ENCODE measurements around the gene PRAC1.

The PRAC1 gene

DNA sequence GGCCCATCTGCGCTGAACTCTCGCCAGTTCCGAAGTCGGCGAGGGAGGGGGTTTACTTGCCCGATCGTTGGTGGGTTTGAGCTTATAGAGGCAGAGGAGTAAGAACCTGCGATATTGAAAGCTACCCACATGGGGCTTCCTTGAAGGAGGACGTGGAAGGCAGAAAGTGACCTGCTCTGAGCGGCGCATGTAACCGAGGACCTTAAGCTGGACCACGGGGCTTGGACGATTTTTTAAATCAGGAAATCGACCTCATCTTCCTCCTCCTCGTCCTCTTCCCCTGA lies 2.6 kb upstream of the PRAC1 start:
- Mint-ChIP-seq H3K27me3 (ENCODE audit: low read depth, poor library complexity) (peaks cover 100% of the 10 kb centered on the region), H3K4me3 (no peak overlapping the region), H3K27ac (no peak overlapping the region), H3K9me3 (no peaks in the 10 kb centered on the region), H3K4me1 (peaks cover 51% of the 10 kb centered on the region), H3K36me3 (ENCODE audit: low read depth) (no peaks in the 10 kb centered on the region)
- no peak for DNase-seq
- TF ChIP-seq, protein P1, sequence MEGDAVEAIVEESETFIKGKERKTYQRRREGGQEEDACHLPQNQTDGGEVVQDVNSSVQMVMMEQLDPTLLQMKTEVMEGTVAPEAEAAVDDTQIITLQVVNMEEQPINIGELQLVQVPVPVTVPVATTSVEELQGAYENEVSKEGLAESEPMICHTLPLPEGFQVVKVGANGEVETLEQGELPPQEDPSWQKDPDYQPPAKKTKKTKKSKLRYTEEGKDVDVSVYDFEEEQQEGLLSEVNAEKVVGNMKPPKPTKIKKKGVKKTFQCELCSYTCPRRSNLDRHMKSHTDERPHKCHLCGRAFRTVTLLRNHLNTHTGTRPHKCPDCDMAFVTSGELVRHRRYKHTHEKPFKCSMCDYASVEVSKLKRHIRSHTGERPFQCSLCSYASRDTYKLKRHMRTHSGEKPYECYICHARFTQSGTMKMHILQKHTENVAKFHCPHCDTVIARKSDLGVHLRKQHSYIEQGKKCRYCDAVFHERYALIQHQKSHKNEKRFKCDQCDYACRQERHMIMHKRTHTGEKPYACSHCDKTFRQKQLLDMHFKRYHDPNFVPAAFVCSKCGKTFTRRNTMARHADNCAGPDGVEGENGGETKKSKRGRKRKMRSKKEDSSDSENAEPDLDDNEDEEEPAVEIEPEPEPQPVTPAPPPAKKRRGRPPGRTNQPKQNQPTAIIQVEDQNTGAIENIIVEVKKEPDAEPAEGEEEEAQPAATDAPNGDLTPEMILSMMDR (IDR thresholded peaks at IDR 0.05): no peak

DNA sequence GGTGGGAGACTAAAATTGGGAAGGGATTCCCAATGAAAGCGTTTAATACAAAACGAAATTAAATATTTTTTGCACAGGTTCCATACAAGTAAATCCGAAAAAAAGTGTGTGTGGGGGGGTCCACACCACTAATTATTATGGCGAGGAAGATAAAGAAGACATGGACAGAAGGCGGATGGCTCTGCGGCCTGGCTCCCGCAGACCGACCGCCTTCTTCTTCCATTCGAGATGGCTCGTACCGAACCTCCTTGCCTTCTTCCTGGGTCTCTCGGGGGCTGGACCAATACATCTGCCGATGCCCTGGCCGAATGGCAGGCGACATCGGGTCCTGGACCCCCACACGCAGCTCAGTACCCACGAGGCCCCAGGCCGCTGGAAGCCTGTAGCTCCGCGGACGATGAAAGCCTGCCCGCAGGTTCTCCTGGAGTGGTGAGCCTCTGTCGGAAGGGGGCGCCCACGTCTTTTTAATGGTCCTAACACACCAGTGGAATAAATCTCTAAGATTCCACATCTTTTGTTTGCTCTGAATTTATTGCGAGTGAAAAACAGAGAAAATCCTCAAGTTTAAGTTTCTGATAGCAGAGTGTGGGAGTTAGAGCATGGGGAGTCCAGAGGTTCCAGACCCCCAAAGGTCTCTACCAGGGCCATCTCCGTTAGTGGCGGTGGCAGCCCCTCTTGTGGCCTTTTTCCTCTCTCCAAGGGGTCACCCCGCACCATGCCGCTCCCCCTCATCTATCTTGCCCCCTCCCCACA lies 2.1 kb upstream of the PRAC1 start:
- H3K4me1 Mint-ChIP-seq: peaks cover 48% of the 10 kb centered on the region

DNA sequence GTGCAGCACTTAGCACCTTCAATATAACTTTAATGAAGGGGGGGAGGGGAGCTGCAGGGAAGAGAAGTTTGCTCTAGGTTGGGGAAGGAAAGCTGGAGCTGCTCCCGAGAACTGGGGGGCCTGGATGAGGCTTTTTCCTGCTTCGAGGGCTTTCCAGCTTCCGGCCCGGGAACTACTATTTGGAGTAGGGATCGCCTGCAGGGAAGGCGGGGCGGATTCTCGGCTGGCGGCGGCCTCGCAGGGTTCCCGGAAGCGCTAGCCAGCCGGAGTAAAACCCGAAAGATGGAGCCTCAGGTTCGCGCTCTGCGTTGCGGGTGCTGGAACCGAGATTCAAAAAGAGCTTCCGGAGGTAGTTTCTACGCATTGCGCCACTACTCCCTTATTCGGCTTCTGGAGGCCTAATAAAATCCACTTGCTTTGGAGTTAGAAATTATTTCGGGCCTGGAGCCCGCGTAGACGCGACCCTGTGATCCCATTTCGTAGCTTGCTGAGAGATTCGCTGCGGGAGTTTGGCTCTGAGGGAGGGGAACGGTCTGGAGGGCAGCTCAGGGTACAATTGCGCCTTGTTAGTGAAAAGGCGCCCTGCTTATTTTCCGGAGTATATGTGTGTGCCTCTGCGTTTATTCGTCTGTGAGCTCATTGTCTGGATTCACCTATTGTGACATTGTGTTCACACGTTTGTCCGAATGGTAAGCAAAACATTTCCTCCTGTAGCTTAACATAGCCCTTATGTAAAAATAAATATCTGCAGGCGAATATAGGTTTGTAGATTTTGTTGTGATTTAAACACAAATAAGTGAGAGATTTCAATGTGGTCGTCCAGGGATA lies 1.3 kb upstream of the PRAC1 start:
- no peaks in the 10 kb centered on the region for H3K36me3 Mint-ChIP-seq (ENCODE audit: low read depth)
- peak overlapping the region; percentile 71 for H3K4me3 Mint-ChIP-seq
- peaks cover 100% of the 10 kb centered on the region for H3K27me3 Mint-ChIP-seq (ENCODE audit: low read depth, poor library complexity)
- TF ChIP-seq, protein P1 (IDR thresholded peaks at IDR 0.05): no peak
- H3K27ac Mint-ChIP-seq: no peak overlapping the region
- peaks cover 48% of the 10 kb centered on the region for H3K4me1 Mint-ChIP-seq
- DNase-seq: peak; percentile 62
- no peaks in the 10 kb centered on the region for H3K9me3 Mint-ChIP-seq

More for the DNA sequence above, 2.1 kb upstream of the PRAC1 start:
- Mint-ChIP-seq H3K27me3 (ENCODE audit: low read depth, poor library complexity) (peaks cover 100% of the 10 kb centered on the region), H3K4me3 (peak overlapping the region; percentile 71), H3K9me3 (no peaks in the 10 kb centered on the region), H3K27ac (no peak overlapping the region), H3K36me3 (ENCODE audit: low read depth) (no peaks in the 10 kb centered on the region)
- peak; percentile 92 for DNase-seq
- TF ChIP-seq, protein P1 (IDR thresholded peaks at IDR 0.05): peak; percentile 66

DNA sequence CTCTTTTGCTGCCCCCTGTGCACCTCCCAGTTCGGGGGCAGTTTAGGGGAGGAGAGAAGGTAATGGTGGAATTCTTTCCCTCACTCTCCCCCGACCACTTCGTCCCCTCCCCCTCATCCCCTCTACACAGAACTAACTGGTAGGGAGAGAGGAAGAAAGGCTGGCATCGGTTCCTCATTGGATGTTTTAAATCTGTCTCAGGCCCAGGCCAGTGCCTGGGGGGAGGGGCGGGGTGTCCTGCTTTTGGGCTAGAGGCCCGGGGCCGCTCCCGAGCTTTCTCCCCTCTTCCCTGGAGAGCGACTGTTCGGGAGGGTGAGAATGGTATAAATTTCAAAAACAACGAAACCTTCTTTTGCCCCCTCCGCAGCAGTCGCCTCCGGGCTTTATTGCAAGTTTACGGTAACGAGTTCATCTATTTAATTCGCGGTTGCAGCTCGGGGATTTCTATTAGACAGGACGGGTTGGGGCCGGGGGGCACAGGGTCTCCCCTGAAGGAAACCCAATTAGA lies 651 bp upstream of the PRAC1 start, which contains the start of gene PRAC2:
PRAC2 (plus strand) TSS at position 271 of the 508 bp plus-strand sequence. CDS start 1,226 bp downstream, outside the sequence.
- Mint-ChIP-seq H3K4me1 (peaks cover 52% of the 10 kb centered on the region), H3K4me3 (peak within 1 kb of the TSS; percentile 71), H3K9me3 (no peaks in the 10 kb centered on the region), H3K27me3 (ENCODE audit: low read depth, poor library complexity) (peaks cover 100% of the 10 kb centered on the region), H3K36me3 (ENCODE audit: low read depth) (no peaks in the 10 kb centered on the region), H3K27ac (no peak within 1 kb of the TSS)
- TF ChIP-seq, protein P1 (IDR thresholded peaks at IDR 0.05): no peak
- DNase-seq: peak; percentile 56

DNA sequence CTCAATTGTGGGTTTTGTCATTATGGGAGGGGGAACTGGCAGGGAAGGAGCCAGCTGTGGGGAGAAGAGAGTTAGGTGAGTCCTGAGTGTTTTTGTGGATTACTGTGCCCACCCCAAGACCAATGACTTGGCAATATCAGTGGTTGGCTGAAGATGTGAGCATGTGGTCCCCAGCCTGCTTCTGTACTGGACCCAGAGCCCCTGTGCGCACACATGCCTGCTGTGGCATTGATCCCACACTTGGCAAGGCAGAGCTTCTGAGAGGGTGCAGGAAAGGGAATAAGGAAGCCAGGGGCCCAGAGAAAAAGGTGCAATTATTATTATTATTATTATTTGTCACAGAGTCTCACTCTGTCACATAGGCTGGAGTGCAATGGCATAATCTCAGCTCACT lies 1.3 kb downstream of the PRAC1 start:
- Mint-ChIP-seq H3K27me3 (ENCODE audit: low read depth, poor library complexity) (peaks cover 100% of the 10 kb centered on the region), H3K9me3 (no peaks in the 10 kb centered on the region), H3K4me3 (no peak overlapping the region), H3K36me3 (ENCODE audit: low read depth) (no peaks in the 10 kb centered on the region), H3K27ac (no peak overlapping the region), H3K4me1 (peaks cover 57% of the 10 kb centered on the region)
- TF ChIP-seq, protein P1 (IDR thresholded peaks at IDR 0.05): no peak
- DNase-seq: no peak

Data from nephron progenitor cell (in vitro differentiated cells).